Lower leg skin (tissue), 3 donors: ENCODE data around the gene TMSB10.

Source experiments
- CTCF ChIP-seq, 3 donors: fragments of 450-650 bp; IDR thresholded peaks; one replicate each; pipeline ENCODE4 v1.5.1; 2016; ENCODE audit warnings: antibody characterized with exemption in 3 of 3, mild to moderate bottlenecking in 3 of 3, moderate library complexity in 2 of 3
- POLR2A ChIP-seq, 2 donors: fragments of 450-650 bp; IDR thresholded peaks; one replicate each; pipeline ENCODE4 v1.6.1; 2016 to 2017; ENCODE audit warnings: antibody characterized with exemption in 2 of 2, mild to moderate bottlenecking in 1 of 2, moderate library complexity in 1 of 2

- TF ChIP-seq POLR2A (IDR thresholded peaks at IDR 0.05), result no peak
- no peak for TF ChIP-seq CTCF (IDR thresholded peaks at IDR 0.05)
These were observed 19.0 kb downstream of the TMSB10 start for GRCh38 chr2:84924173-84925106.
